K562 (cell line): ENCODE data around the gene FOXP3. TPM values are rescaled to one million over a fixed set of nuclear protein-coding genes. Genes with fewer than 3 reads are reported as not detected.
A peak's percentile ranks its signal among the peaks of the same experiment; 100 is the strongest.

Experiments
- ARID1B ChIP-seq: fragments of 450-650 bp; IDR thresholded peaks from 2 replicates; pipeline ENCODE4 v1.6.1; 2016; ENCODE audit warnings: antibody characterized with exemption, mild to moderate bottlenecking, inconsistent platforms
- DACH1 ChIP-seq: fragments of 450-650 bp; IDR thresholded peaks from 2 replicates; pipeline ENCODE4 v1.6.1; 2018; ENCODE audit not compliant: partially characterized antibody
- EHMT2 ChIP-seq: fragments of 450-650 bp; IDR thresholded peaks from 2 replicates; pipeline ENCODE4 v1.6.1; 2018; ENCODE audit warnings: antibody characterized with exemption
- EP400 ChIP-seq: fragments of 450-650 bp; IDR thresholded peaks from 2 replicates; pipeline ENCODE4 v1.6.1; 2017; ENCODE audit warnings: antibody characterized with exemption, mild to moderate bottlenecking, moderate library complexity
- HDAC2 ChIP-seq: fragments of 450-650 bp; IDR thresholded peaks from 2 replicates; pipeline ENCODE4 v1.6.1; 2016; ENCODE audit warnings: mild to moderate bottlenecking
- HES1 ChIP-seq: fragments of 450-650 bp; IDR thresholded peaks from 2 replicates; pipeline ENCODE4 v1.6.1; 2016; ENCODE audit warnings: low read depth, mild to moderate bottlenecking, moderate library complexity
- HMG20B ChIP-seq: fragments of 250-450 bp; sonication (Bioruptor Pico); IDR thresholded peaks from 2 replicates; pipeline ENCODE4 v1.5.0; 2021; ENCODE audit warnings: mild to moderate bottlenecking
- IRF2 ChIP-seq: sonication (generic); formaldehyde crosslinking; IDR thresholded peaks from 2 replicates; pipeline ENCODE4 v1.8.1; 2022; ENCODE audit warnings: mild to moderate bottlenecking, missing genetic modification reagents
- IRF9 ChIP-seq: fragments of 450-650 bp; IDR thresholded peaks from 2 replicates; pipeline ENCODE4 v1.6.1; 2016; ENCODE audit warnings: missing biosample characterization, missing genetic modification characterization
- PBX2 ChIP-seq, 2 experiments: IDR thresholded peaks in 1 of 2; conservative IDR thresholded peaks in 1 of 2; 2 replicates each; pipeline ENCODE4 v1.6.1; 2016; ENCODE audit warnings: low read depth in 2 of 2, mild to moderate bottlenecking in 1 of 2, missing compliant biosample characterization in 1 of 2, missing genetic modification characterization in 1 of 2, moderate library complexity in 1 of 2
- PPARD ChIP-seq: fragments of 250-450 bp; sonication (Bioruptor Pico); IDR thresholded peaks from 2 replicates; pipeline ENCODE4 v1.8.0; 2022; ENCODE audit warnings: inconsistent platforms, mild to moderate bottlenecking, moderate library complexity
- PRMT5 ChIP-seq: sonication (generic); formaldehyde crosslinking; IDR thresholded peaks from 2 replicates; pipeline ENCODE4 v1.5.0; 2020; ENCODE audit warnings: missing genetic modification reagents
- RBM34 ChIP-seq: fragments of 200-400 bp; formaldehyde crosslinking; IDR thresholded peaks from 2 replicates; pipeline ENCODE4 v1.6.1; 2018; ENCODE audit warnings: low read length, borderline replicate concordance; ENCODE audit not compliant: insufficient read depth
- RNF219 ChIP-seq: fragments of 250-450 bp; sonication (Bioruptor Pico); IDR thresholded peaks from 2 replicates; pipeline ENCODE4 v1.5.0; 2022; ENCODE audit warnings: mild to moderate bottlenecking
- TRIM24 ChIP-seq, 2 experiments: fragments of 450-650 bp; IDR thresholded peaks; 2 replicates each; pipeline ENCODE4 v1.6.1; 2016
- ZBTB2 ChIP-seq: fragments of 450-650 bp; IDR thresholded peaks from 2 replicates; pipeline ENCODE4 v1.6.1; 2016; ENCODE audit warnings: antibody characterized with exemption
- ZKSCAN3 ChIP-seq: fragments of 250-450 bp; sonication (Bioruptor Pico); IDR thresholded peaks from 2 replicates; pipeline ENCODE4 v1.4.0; 2020
- ZNF3 ChIP-seq: fragments of 250-450 bp; sonication (Bioruptor Pico); IDR thresholded peaks from 2 replicates; pipeline ENCODE4 v1.5.0; 2021; ENCODE audit warnings: mild to moderate bottlenecking, moderate library complexity
- polyA plus RNA-seq, 8 experiments: library from polyadenylated mRNA; depleted of rRNA in 4 of 8; stranded (reverse) in 5 of 8; unstranded in 3 of 8; fragments of >200 nt; fragmentation: Nextera tagmentation in 2 of 8; fragmentation: Illumina TruSeq in 1 of 8; extraction: Ambion mirVana in 2 of 8; extraction: Trizol in 1 of 8; gene quantifications; 2 replicates each; pipeline versions ENCODE4 v1.2.1 to v1.2.3, GENCODE V29; 2011 to 2014; ENCODE audit warnings: inconsistent platforms in 1 of 8, missing spikeins in 1 of 8
- total RNA-seq, 7 experiments: library from RNA; depleted of rRNA in 6 of 7; stranded (reverse); fragments of >200 nt in 6 of 7; fragmentation: Illumina TruSeq in 2 of 7; extraction: Trizol in 2 of 7; gene quantifications; 2 replicates each; pipeline versions ENCODE4 v1.2.1 to v1.2.3, GENCODE V29; 2011 to 2021; ENCODE audit warnings: low replicate concordance in 1 of 7

FOXP3 gene
- total and polyA plus RNA-seq, 9 of the 15 experiments (the other 6 are each of a cell fraction or from before 2014, with no cell fraction given): 0.04 to 0.24 (median 0.07) TPM; not detected in 4

- peak; percentile 100 for TF ChIP-seq ARID1B
- no peak for TF ChIP-seq ZKSCAN3
- no peak for TF ChIP-seq HES1
- TF ChIP-seq HMG20B (CRISPR knock-in tag): no peak
- peak; percentile 94 for TF ChIP-seq ZBTB2
- no peak for TF ChIP-seq ZNF3 (CRISPR knock-in tag)
- peak; percentile 80; the same call in 1 of the 2 replicates for TF ChIP-seq EP400
- no peak for TF ChIP-seq RBM34
- TF ChIP-seq PPARD: no peak
- TF ChIP-seq IRF2 (CRISPR knock-in tag): no peak
- TF ChIP-seq PRMT5 (CRISPR knock-in tag): no peak
- 0 out of 2 replicates have a peak, but pooled peaks have one; percentile 47 for TF ChIP-seq IRF9 (tag)
- TF ChIP-seq DACH1: no peak
- TF ChIP-seq RNF219 (CRISPR knock-in tag): no peak
- peak; percentile 95 to 96 for TF ChIP-seq TRIM24 (IDR thresholded peaks at IDR 0.05)
- TF ChIP-seq EHMT2: 0 out of 2 replicates have a peak, but pooled peaks have one; percentile 68
- peak; percentile 90 for TF ChIP-seq HDAC2
- TF ChIP-seq PBX2 (CRISPR knock-in tag; IDR thresholded peaks at IDR 0.05; ENCODE audit: low read depth): no peak
- peak; percentile 65 for TF ChIP-seq PBX2 (tag; conservative IDR thresholded peaks at IDR 0.05; ENCODE audit: low read depth)
These were observed 20.3 kb downstream of the FOXP3 start (continued) for GRCh38 chrX:49244207-49244606.
